GM12874 (cell line): ENCODE measurements around the gene AMACR.

Experiments used
- CTCF ChIP-seq: IDR thresholded peaks from 2 replicates; pipeline ENCODE4 v1.5.1; 2011; ENCODE audit warnings: low read depth, mild to moderate bottlenecking, control low read depth, low read length, moderate library complexity; ENCODE audit not compliant: insufficient read depth

Gene AMACR

GRCh38 chr5:34051374-34051980 is 43.6 kb upstream of the AMACR start:
- no peak for TF ChIP-seq CTCF

DNA sequence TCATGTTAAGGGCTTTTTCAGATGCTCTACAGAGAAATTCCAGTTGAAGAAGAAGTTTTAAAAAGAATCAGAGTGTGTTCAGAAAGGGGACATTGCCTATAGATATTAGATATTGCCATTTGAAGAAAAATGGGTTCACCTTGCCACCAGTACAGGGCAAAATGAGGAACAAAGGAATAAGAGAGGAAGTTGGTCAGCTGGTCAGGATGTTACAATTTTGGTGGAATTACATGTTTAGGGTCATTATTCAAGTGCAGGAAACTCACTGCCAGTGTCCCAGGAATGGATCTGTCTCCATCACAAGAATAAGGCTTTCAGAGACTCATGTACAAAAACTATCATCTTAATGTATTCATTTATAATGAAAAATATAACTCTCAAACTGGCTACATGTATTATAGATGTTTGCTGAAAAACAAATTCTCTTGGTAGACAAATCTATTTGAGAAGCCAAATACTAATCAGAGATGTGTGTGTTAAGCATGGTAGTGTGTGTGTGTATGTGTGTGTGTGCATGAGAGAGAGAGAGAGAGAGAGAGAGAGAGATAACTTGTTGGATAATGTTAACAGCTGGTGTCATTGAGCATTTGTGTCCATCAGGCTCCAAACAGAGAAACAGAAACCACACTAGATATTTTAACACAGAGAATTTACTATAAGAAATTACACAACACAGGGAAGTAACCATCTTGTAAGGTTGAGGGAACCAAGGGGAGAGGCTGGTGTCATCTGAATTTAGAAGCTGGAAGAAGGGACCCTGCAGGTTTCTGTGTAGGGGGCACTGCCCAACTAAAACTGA is 40.1 kb upstream of the AMACR start:
- no peak for TF ChIP-seq CTCF

DNA sequence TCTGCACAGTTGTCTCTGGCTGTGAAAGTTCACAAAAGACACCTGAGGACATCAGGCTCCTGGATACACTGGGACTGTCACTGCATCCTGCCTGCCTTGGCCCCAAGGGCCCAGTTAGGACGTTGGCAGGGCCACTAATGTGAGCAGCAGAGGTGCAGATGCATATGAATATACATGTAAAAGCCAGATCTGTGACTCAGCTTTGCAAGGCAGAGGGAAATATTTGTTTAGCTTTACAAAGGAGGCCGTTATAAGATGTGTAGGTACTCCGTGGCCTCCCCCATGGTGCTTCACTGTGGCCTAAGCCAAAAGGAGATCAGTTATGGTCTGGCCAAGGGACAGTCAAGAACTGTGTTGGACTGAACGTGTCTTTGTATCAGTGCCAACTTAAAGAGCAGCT is 39.3 kb upstream of the AMACR start:
- no peak for TF ChIP-seq CTCF

- TF ChIP-seq CTCF = no peak
Measured at GRCh38 chr5:34045996-34046395, 38.1 kb upstream of the AMACR start.

DNA sequence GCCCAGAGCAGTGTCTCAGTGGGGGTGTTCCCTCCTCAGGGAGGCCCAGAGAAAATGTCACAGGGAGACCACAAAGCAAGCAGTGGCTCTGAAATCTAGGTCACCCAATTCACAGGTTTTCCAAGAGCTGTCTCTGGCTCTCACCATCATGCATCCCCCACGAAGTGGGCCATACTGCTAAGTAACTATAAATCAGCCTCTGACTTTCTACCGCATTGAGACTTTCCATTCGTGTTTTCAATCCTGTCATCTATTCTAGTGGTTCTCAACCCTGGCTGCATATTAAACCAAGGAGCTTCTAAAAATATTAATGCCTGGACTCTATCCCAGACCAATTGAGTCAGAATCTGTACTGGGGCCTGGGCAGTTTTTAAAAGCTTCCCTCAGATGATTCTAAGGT is 37.2 kb upstream of the AMACR start:
- no peak for TF ChIP-seq CTCF

DNA sequence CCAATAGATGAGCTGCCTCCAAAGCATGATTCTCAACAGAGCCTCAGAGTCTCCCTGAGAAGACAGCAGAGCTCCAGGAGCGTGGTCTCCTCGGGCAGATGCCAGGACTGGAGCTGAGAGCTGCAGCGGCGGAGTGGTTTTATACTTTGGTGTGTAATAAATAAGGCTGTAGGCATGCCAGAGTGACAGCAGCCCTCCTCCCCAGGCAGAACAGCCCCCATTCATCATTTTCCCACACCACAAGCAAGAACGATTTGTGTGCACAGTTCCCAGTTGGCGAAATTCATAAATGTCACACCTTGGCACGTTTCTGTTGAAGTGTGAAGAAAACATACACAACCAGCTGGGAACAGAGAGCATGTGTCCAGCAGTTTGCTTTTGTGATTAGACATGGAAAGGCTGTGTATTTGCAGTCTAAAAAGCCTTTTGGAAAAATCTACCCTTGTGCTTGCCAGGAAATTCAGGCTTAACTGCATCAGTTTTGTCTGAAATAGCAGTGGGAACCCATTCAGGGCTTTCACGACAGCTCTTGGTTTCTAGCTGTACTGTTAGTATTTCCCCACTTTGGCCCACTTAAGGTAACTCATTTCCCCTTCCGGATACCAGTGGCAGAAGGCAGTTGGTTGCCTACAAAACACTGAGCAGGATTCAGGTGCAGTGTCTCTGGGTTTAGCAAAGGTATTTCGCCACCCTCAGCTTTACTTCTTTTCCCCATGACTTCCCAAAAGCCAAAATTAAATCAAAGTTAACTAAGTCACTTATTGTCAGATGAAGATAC is 35.4 kb upstream of the AMACR start, which contains the start of gene C1QTNF3:
TSS of gene C1QTNF3 (minus strand) at position 115 of the 778 bp plus-strand sequence. CDS start at position 27, 88 bp downstream.
- TF ChIP-seq CTCF = no peak

DNA sequence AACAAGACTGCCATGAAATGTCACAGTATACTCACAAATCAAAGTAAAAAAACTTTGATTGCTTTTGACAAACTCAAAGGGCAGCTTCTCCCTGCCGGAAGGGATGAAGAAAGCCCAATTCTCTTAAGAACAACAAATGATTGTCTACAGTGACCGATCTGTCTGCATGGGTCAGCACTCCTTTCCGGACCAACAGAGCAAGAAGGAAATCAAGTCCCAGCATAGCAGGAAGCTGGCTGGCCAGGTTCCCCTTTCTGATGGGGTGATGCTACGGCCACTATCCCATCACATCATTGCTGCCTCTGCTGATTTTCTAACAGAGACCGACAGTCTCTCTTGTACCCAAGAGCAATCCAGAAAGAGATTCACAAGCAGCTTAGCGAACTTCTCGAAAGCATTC is 34.5 kb upstream of the AMACR start:
- no peak for TF ChIP-seq CTCF
